ENCODE measurements around the gene HSPB3.

GRCh38 chr5:54470128-54470527, 14.6 kb downstream of the HSPB3 start:
- no peak for TF ChIP-seq POLR2A (IDR thresholded peaks at IDR 0.05; ENCODE audit: extremely low read depth, insufficient read length)
- no peak for TF ChIP-seq CTCF (IDR thresholded peaks at IDR 0.05; ENCODE audit: low read depth, low read length)
- TF ChIP-seq MYC (IDR thresholded peaks at IDR 0.05; ENCODE audit: low read depth, low read length) = no peak
